TTC549 (cell line): Measurements from ENCODE around the gene TNRC6C.
"Not testable (repeated sequence)": the region's sequence is repeated elsewhere in the genome, so short reads cannot be mapped to it uniquely, and the experiment has no call there.

ENCODE experiments used
- FAIRE-seq: peaks from 2 replicates; lab custom pipeline; 2012; peaks lifted over from hg19 to GRCh38; lab: Jason Lieb, UNC

The TNRC6C gene

DNA sequence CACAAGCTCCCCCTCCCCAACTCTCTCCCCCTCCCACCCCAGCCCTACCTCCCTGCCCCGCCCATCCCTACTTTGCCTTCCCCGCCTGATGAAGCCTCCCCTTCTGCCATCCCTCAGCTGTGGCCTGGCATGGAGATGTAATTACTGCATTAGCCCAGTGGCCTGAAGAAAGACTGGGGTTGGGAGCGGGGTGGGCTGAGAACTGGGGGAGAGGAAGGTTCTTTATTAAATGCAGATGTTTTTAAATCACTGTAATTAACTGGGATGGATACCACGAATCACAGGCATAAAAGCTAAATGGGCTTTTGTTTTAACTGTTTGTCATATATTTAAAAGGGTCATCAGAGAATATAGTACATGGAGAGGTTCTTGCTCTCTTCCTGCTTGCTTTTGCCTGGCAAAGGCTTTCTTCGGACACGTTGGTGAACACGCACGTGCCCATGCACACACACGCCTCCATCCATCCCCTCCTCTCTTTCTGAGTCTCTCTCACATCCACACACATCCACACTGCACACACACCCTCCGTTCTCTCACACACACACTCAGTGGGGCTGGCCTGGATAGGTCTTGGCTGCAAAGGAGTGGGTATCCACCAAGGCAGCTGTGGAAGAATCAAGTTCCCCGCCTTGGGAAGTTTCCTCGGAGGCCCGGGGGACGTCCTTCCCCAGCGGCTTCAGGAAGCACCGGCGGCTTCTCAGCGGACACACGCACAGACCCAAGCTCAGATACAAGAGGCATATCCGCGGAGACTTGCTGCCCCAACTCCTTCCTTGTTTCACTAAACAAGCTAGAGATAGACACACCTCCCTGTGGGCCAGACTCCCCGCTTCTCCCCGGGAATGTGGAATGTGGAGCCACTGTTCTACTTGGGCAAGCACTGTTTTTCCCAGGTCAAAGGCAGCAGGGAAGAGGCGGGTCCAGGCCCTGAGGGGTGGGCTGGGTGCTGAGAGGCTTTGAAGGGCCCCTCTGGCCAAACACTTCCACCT is 27.4 kb upstream of the TNRC6C start:
- FAIRE-seq = no peak

DNA sequence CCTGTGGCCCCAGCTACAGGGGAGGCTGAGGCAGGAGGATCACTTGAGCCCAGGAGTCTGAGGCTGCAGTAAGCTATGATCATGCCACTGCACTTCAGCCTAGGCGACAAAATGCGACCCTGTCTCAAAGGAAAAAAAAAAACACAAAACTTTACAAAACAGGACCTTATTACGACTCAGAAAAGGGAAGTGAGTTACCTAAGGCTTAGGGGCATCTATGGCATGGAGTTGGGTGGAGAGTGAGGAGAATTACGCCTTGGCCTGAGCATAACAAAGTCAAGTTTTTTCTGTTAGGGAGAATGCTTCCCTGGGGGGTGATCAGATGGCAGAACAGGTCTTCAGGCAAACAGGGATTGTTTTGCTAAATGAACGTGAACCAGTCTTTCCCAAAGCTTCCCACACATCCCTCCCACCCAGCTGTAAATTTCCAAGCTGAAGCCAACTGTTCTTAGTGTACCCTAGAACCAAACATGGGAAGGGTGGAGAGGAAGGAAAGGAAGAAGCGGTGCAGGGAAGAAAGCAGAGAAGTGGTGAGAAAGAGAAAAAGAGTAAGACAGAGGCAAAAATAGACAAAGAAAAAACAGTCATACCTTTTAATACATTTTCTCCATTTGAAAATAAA is 24.6 kb upstream of the TNRC6C start:
- FAIRE-seq = no peak

DNA sequence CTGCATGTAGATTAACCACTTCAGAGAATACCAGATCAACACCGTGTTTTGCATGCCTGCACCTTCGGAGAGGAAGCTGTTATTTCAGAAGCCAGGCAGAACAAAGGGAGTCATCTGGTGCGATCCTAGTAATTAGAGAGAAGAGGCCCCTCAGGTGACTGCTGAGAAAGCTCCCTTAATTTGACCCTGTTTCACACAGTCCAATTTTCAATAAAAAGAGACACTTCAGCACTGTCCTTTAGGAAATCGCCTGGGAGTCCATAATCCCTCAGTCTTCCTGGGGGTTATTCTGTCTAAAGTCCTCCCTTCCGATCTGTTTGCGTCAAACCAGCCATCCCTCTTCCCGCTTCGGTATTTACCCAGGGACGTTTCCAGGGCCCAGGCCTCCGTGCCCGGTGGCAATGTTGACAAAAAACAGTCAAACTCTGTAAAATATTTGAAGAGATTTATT is 23.4 kb upstream of the TNRC6C start:
- no peak for FAIRE-seq

DNA sequence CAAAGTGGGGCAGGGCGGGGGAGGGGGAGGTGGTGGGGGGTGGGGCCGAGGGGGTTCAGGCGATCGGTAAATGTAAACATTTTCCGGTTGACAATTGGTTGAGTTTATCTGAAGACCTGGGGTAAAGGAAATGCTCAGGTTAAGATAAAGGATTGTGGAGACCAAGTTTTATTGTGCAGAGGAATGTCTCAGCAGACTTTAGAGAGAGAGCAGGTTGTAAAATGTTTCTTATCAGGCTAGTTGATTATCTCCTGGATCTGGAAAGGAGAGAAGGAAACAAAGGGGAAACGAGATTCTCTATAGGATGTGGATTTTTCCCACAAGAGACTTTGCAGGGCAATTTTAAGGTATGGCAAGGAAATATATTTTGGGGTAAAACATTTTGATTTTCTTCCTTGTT is 22.8 kb upstream of the TNRC6C start:
- not testable (repeated sequence) for FAIRE-seq

DNA sequence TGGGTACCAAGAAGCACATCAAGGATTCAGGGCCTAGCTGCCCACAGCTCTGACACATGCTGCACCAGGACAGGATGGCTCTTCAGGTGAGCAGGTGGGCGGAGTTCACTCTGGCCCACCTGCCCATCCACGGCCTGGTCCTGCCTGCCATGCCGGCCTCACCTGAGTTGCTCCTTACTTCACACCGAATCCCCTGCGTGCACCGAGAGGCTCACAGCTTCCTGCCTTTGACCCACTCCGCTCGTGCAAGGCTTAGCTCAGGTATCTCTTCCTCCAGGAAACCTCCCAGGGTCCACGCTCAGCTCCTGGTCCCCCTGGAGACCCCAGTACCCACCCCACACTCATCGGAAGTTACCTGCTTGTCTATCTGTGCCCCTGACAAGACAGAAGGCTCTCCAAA is 21.6 kb upstream of the TNRC6C start:
- FAIRE-seq = no peak

DNA sequence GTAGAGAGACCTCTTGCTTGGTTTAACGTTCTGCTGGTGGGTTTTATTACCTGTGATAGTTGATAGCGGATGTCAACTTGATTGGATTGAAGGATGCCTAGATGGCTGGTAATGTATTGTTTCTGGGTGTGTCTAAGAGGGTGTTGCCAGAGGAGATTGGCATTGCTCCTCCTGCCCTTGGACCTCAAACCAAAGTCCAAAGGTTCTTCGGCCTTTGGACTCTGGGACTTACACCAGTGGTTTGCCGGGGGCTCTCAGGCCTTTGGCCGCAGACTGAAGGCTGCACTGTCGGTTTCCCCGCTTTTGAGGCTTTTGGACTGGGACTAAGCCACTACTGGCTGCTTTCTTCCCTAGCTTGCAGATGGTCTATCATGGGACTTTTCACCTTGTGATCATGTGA is 17.5 kb upstream of the TNRC6C start:
- no peak for FAIRE-seq

DNA sequence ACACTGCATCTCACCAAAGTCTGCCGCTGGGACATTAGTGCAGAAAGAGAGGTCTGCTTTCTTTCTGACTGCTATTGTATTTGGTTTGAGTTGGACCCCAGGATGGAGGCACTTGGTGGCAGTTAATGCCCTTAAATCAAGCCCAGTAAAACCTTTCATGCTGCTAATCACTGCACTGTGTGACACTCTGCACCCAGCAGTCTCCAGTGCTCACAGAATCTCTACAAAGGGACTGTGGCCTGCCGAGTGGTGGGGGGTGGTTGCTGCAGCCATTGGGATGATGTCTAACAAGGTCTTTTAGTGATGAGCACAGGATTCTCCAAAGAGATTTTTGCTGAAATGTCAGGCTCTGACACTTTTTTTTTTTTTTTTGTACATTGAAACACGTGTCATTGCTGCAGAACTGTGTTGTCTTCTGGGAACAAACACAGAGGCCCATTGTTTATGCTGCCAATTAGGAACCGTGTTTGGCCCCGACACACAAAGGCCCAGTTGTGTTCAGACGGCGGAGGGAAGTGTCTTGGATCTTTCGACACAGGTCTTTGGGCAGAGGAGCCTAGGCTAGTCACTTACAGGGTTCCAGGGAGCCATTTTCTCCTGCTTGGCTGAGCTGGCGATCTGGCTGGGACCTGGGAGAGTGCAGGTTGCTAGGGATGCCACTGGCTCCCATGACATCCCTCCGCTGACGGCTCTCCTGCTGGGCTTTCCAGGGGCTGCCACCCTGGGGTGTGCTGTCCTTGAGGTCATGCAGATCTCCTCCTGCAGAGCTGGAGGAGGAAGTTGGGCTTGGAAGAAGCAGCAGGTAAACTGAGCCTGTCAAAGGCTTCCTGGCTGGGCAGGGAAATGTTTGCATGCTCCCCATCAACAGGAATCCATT is 16.2 kb upstream of the TNRC6C start:
- FAIRE-seq = no peak

DNA sequence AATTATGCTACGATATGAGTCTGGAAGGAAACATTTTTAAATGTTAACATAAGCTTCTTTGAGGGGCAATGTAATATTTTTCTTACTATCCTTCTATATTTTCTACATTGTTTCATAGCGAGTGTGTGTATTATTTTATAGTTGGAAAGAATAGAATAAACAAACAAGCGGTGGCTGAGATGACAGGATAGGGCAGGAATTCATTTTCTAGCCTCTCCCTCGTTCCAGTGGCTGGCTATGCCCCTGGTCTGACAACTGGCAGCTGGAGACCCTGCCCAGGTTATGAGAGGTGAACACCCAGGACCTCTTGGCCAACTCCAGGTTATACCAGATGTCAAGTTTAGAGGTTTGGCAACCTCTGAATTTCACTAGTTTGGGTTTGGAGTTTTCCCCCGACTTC is 14.5 kb upstream of the TNRC6C start:
- no peak for FAIRE-seq

DNA sequence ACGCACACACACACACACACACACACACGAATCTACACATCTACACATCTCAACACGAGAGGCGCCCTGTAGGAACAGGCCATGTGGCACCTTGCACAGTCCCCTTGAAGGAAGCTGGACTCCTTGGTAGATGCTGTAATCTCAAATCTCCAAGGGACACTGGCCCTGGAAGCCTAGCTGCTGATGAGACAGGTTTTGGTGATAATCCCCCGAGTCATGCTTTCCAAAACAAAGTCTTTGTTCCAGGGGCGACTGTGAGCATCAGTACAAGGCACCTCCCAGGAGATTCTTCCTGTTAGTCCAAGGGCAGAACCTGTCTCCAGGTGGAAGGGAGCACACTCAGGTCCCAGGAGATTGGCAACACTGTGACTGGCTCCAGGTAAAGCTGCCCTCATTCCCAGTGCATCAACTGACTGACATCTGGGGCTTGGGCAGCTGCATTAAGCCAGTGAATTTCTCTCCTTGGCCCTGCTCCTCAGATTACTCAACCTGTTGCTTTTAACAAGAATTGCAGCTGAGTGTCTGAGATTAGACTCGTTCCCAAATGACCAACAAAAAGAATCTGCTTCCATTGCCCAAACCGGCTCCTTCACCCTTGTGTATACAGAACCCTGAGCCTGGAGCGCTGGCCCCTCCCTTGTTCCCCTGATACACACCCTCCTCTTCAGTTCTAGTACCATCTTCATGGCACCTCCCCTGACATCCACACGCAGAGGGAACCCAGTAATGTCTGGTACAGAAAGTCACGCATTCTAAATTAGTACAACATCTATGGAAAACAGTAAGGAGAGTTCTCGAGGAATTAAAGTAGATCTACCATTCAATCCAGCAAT is 13.9 kb upstream of the TNRC6C start:
- FAIRE-seq = no peak

DNA sequence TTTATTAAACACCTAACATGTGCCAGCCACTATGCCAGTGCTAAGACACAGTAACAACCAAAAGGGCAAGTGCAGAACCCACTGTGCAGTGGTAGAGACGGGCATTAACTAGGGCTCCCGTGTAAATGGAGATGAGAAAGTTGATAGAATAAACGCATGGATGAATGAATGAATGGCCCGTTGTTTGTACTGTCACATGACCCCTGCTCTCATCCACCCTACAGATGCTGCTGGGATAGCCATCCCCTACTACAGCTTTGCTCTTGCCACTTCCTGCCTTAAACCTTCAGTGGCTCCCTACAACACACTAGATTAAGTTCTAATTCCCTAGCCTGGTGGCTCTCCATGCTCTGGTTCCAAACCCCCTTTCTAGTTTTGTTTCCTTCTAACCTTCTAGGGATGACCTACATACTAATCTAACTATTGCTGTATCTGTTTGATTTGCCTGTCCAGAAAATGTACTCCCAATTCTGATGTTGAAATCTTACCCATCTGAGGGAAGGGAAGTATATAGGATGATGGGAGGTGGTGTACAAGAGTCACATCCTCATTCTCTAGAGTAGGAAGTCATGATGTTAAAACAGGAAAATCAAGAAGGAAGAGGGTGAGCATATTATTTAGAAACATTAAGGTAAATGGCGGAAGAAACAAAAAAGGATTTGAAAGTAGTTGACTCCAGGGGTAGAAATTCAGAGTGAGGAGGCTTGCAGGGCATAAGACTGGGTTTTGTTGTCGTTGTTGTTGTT is 11.4 kb upstream of the TNRC6C start:
- no peak for FAIRE-seq

DNA sequence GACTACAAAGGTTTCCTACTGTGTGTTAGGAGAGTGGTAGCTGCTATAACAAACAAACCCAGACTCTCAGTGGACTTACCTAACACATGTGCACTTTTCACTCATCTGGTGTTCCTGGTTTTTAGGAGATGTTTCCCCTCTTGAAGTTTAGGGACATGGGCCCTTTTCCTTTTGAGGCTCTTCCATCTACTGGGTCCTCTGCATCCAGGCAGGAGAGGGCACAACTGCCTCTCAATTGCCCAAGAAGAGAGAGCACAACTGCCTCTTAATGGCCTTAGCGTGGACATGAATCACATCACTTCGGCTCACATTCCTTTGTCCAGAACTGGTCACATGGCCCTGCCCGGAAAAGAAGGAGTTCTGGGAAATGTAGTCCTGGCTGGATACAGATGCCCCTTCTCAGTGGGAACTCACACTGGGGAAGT is 9.8 kb upstream of the TNRC6C start:
- peak; percentile 25 for FAIRE-seq

DNA sequence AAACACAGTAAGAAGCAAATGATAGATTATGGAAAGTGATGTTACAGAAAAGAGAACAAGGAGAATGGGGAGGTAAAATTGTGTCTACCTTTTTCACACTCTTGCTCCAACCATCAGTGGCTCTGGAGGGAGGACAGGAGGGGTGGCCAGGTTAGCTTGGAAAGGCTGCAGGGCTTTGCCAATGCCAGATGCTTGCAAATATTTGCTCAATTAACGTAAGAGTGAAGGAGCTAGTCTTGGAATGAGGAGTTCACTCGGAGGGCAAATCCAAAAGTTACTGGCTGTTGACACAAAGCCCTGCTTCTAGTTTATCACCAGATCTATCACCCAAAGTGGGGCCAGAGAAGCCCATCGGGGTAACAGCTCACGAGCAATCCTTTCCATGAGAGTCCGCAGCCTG is 7.4 kb upstream of the TNRC6C start:
- FAIRE-seq = no peak

DNA sequence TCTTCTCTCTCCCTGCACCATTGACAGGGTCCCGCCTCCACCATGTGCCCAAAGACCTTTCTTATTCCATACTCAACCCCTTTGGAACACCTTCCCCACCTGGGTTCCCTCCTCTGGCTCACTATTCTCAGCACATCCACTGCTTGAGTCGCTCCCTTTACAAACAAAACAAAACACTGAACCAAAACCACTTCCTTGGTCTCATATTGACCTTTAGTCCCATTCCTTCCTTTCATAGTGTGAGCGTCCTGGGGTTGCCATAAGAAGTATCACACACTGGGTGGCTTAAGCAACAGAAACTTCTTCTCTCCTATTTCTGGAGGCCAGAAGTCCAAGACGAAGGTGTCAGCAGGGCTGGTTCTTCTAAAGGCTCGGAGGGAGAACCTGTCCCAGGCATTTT is 6.1 kb upstream of the TNRC6C start:
- no peak for FAIRE-seq

DNA sequence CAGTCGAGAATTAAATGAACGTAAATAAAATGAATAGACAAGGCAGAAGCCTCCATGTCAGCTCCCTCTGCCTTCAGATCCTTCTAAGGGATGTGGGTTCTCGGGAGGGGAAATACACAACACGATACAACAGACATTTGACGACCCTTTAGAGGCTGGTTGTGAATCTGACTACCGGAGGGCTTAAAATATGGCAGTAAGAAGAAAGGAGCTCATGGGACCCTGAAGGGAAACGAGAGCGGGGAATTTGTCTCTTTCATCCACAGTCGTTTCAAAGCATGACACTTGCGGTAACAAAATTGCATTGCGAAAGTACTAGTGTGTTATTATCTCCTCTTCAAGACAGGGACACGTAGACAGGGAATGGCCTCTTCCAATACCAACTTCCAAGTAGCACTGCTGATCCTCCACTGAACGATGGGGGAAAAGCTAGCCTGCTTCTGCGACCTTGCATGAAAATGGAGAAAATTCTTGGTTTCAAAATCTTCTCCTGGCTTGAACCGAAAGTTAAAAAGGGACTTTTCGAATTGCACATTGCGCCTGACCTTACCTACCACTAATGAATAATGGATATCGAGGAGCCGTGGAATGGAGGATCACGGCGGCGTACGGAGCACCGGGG is 1.2 kb upstream of the TNRC6C start:
- no peak for FAIRE-seq

DNA sequence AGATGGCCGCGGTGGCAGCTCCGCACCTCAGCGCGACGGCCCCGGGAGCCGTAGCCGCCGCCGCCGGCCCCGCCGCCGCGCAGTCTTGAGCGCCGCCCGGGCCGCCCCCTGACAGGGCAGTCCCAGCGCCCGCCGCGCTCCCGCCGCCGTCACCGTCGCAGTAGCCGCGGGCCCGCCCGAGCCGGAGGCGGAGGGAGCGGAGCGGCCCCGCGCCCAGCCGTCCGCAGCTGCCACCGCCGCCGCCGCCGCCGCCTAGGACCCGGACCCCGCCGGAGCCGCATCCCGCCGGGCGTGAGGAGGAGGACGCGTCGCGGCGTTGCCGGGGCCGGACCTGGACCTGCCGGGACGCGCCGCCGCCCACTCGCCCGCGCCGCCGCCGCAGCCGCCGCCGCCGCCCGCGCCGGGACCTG is 218 bp downstream of the TNRC6C start:
- no peak for FAIRE-seq

DNA sequence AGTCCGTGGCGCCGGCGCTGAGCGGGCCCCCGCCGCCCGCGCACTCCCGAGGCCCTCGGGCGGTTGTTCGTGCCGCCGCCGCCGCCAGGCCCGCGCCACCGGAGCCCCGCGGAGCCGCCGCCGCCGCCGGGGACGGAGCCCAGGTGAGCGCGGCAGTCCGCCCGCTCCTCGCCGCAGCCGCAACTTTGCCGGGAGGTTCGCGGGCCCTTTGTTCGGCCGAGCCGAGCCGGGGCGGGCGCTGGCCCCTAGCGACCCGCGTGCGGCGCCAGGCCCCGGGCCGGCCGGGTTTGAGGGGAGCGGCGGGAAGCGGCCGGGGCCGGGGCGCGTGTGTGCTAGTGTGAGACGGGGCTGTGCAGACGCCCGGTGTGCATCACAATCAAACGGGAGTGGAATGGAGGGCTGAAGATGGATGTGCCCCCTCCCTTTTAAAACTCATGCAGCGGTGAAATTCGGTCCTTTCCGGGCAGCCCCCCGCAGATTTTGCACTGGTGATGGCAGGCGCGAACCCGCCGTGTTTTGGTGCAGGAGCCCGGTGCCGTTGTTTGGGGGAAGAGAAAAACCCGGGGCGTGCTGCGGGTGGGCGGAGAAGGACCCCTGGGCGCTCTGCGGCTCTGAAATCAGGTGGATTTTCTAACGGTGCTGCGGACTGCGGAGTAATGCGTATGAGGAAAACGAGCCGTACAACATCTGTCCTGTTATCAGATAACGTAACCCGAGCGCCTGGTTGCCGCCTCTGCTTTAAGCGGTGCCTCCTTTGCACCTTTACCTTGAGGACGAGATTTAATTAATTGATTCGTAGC is 823 bp downstream of the TNRC6C start:
- no peak for FAIRE-seq

DNA sequence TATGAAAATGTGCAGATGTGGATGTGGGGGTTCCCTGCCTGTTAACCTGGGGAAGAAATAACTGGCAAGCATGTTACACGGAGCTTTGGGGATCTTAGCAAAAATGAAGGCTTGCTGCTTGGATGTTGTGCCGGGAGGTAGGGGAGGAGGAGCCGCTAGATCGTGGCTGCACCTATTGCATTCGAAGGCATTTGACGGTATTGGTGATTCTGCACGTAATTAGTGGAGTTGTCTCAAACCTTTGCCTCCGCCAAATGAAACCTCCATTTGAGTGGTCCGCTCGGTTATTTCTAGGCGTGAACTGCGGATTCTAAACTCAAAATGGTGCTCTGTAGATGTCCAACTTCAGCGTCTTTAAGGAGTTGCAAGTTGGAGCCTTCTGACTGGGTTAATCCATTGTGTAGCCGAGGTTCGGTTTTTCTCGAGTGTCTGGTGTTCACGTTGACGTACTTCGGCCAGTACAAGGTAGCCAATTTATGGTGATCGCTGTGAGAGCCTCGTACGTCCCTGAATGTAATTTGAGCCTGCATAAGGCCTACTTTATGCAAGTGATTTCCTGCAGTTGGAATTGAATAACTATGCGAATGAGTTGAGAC is 1.5 kb downstream of the TNRC6C start:
- no peak for FAIRE-seq

DNA sequence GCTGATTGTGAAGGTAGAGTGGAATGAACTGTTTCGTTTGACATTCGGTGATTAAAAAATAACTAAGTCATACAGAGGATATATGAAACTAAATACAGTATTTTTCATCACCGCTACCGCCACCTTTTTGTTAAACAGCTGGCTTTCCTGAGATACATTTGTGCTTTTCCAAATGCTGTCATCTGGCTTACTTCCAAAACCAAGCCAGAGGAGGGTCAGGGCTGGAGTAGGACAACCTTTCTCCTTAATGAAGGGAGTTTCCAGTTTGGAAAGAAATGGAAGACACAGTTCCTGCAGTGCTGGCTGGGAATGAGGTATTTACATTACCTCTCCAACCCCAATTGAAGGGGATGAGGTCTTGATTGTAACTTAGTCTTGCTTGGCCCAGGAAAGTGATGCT is 3.2 kb downstream of the TNRC6C start:
- no peak for FAIRE-seq

DNA sequence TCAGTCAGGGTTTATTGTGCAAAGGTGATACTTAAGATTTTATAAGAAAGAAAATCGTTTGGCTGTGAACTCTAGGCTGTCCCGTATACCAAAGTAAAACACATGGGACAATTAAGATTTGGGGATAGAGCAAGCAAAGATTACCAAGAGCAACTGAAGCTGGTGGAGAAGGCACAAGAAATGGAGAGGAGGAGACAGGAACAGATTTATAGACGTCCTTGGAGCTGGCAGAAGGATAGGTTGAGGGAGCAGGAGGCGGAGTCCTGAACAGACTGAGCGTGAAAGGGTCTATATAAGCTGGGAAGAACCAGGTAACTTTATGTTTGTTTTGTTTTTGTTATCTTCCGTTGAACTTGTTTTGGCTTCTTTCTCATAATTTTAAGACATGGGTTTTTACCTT is 3.8 kb downstream of the TNRC6C start:
- FAIRE-seq = no peak
